T-helper 1 cell treated with Interleukin-12 subunit alpha and Interleukin-12 subunit beta and Interleukin-4 antibody, amounts not matched to agents 30 μg/mL and 1 μg/mL, for 36 hours (primary cell): ENCODE measurements around the gene SLC8A1.

ENCODE experiments used
- H3K27ac Mint-ChIP-seq: one replicate; pipeline ENCODE4 v1.8.0; 2021; ENCODE audit warnings: mild to moderate bottlenecking, mixed read lengths
- H3K27me3 Mint-ChIP-seq: one replicate; pipeline ENCODE4 v1.8.0; 2021; ENCODE audit warnings: low read depth, mixed read lengths
- H3K36me3 Mint-ChIP-seq: one replicate; pipeline ENCODE4 v1.8.0; 2021; ENCODE audit warnings: low read depth, mixed read lengths
- H3K4me1 Mint-ChIP-seq: one replicate; pipeline ENCODE4 v1.8.0; 2021; ENCODE audit warnings: low read depth, mixed read lengths
- H3K4me3 Mint-ChIP-seq: one replicate; pipeline ENCODE4 v1.8.0; 2021; ENCODE audit warnings: mild to moderate bottlenecking, moderate library complexity, mixed read lengths
- H3K9me3 Mint-ChIP-seq: one replicate; pipeline ENCODE4 v1.8.0; 2021; ENCODE audit warnings: mixed read lengths

Gene SLC8A1

GRCh38 chr2:40324656-40325055 lies 127.2 kb downstream of the SLC8A1 start:
- Mint-ChIP-seq H3K27ac (no peak overlapping the region), H3K27me3 (no peaks in the 10 kb centered on the region), H3K4me3 (no peak overlapping the region), H3K9me3 (no peaks in the 10 kb centered on the region), H3K36me3 (no peaks in the 10 kb centered on the region), H3K4me1 (no peaks in the 10 kb centered on the region)

GRCh38 chr2:40321822-40322221 lies 130.1 kb downstream of the SLC8A1 start:
- Mint-ChIP-seq H3K36me3 (no peaks in the 10 kb centered on the region), H3K4me3 (no peak overlapping the region), H3K27me3 (no peaks in the 10 kb centered on the region), H3K9me3 (no peaks in the 10 kb centered on the region), H3K4me1 (no peaks in the 10 kb centered on the region), H3K27ac (no peak overlapping the region)

DNA sequence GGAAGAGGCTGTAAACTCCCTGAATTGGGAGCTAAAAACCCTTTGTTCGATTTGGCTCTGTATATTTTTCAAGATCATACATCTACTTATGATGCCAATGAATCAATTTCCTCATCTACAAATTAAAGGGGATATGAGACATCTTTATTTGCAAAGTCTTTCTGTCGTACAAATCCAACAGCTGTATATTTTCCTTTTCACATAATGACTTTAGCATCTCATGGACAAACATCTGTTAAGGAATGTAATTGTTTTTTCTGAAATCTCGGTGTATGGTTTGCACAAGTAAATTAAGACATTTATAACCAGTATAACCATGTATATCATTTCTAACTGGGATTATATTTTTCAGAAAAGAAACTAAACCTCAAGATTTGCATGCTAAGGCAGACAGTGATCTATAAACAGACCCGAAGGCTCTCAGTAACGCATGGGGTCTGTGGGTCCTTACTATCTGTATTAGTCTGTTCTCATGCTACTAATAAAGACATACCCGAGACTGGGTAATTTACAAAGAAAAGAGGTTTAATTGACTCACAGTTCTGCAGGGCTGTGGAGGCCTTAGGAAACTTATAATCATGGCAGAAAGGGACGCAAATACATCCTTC lies 130.8 kb downstream of the SLC8A1 start:
- Mint-ChIP-seq H3K36me3 (no peaks in the 10 kb centered on the region), H3K4me1 (no peaks in the 10 kb centered on the region), H3K27me3 (no peaks in the 10 kb centered on the region), H3K9me3 (peaks cover 3% of the 10 kb centered on the region), H3K4me3 (no peak overlapping the region), H3K27ac (no peak overlapping the region)

- Mint-ChIP-seq H3K4me1 (no peaks in the 10 kb centered on the region), H3K36me3 (no peaks in the 10 kb centered on the region), H3K27me3 (no peaks in the 10 kb centered on the region), H3K27ac (no peak overlapping the region), H3K4me3 (no peak overlapping the region), H3K9me3 (peaks cover 3% of the 10 kb centered on the region)
Measured at GRCh38 chr2:40318921-40319320, 133.0 kb downstream of the SLC8A1 start.

GRCh38 chr2:40317761-40318160 lies 134.1 kb downstream of the SLC8A1 start:
- no peaks in the 10 kb centered on the region for H3K4me1 Mint-ChIP-seq

DNA sequence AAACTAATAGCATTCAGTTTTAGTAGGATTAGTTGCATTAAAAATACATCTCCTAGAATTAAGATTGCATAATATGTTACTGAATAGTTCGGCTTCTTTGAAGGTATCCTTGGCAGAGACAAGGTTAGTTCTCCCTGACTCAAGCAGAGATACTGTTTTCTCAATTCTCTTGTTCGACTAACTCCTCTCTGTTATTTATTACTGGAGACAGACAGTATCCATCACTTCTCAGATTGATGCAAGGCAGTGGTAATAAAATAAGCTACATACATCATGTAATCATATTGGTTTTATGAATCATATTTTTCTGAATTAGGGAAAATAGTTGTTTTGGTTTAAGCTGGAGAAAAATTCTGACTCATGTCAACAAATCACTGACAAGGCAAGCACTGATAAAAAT lies 134.8 kb downstream of the SLC8A1 start:
- Mint-ChIP-seq H3K27ac (no peak overlapping the region), H3K27me3 (no peaks in the 10 kb centered on the region), H3K36me3 (no peaks in the 10 kb centered on the region), H3K4me1 (no peaks in the 10 kb centered on the region), H3K4me3 (no peak overlapping the region), H3K9me3 (peaks cover 3% of the 10 kb centered on the region)

More at GRCh38 chr2:40317761-40318160, 134.1 kb downstream of the SLC8A1 start:
- H3K36me3 Mint-ChIP-seq: no peaks in the 10 kb centered on the region
- peaks cover 3% of the 10 kb centered on the region for H3K9me3 Mint-ChIP-seq
- H3K27me3 Mint-ChIP-seq: no peaks in the 10 kb centered on the region
- no peak overlapping the region for H3K4me3 Mint-ChIP-seq
- H3K27ac Mint-ChIP-seq: no peak overlapping the region

GRCh38 chr2:40316620-40317019 lies 135.3 kb downstream of the SLC8A1 start:
- Mint-ChIP-seq H3K36me3 (no peaks in the 10 kb centered on the region), H3K9me3 (peaks cover 3% of the 10 kb centered on the region), H3K27ac (no peak overlapping the region), H3K4me3 (no peak overlapping the region), H3K4me1 (no peaks in the 10 kb centered on the region), H3K27me3 (no peaks in the 10 kb centered on the region)

DNA sequence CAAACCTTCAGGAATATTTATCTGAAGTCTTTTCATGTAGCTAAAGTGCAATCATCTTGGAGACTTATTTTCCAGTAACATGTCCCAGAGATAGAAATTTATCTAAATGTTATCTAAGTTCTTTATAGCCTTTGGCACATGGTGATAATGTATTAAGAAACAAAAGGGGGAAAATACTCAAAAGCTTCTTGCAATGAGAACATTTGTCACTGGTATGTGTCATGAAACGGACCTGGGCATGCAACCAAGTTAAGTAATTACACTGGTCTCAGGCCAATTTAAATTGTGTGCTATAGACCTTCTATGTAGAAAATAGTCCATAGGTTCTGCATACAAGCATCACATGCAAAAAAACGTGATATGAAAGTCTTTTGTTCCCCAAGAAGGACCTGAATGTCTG lies 136.2 kb downstream of the SLC8A1 start:
- H3K27me3 Mint-ChIP-seq: no peaks in the 10 kb centered on the region
- no peaks in the 10 kb centered on the region for H3K4me1 Mint-ChIP-seq
- no peak overlapping the region for H3K4me3 Mint-ChIP-seq
- H3K9me3 Mint-ChIP-seq: peaks cover 3% of the 10 kb centered on the region
- H3K36me3 Mint-ChIP-seq: no peaks in the 10 kb centered on the region
- H3K27ac Mint-ChIP-seq: no peak overlapping the region

DNA sequence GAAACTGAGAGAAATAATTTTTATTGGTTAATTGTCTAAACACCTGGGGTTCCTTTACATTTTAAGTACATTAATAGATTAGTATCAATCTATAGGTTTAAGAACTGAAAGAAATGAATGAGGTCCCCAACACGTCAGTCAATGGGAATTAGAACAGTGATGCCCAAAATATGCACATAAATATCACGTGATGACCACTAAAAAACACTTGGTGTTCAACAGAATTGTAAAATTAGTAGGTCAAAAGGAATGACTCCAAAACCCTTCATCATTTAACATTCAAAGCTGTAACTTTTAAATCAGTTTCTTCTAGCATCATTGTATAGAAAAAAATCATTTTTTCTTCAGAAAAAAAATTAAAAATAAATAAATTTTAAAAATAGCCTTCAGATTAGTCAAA lies 140.9 kb downstream of the SLC8A1 start:
- Mint-ChIP-seq H3K9me3 (no peaks in the 10 kb centered on the region), H3K27me3 (no peaks in the 10 kb centered on the region), H3K27ac (no peak overlapping the region), H3K4me1 (peaks cover 2% of the 10 kb centered on the region), H3K36me3 (no peaks in the 10 kb centered on the region), H3K4me3 (no peak overlapping the region)

DNA sequence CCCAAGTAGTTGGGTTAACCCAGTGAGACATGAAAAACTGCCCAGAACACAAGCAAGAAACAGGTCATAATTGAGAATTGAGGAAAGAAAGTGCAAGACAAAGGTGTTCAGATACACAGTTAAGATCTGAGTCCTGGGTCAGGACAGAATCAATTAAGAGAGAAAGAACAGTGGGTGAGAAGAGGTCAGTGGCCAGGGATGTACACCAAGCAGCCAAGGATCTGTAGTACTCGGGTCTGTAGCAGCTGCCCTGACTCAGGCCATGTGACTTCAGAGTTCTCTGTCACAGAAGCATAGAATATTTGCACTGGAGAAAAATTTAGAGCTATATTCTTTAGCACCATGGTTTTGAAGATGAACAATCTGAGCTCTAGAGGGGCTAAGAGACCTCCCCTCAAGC lies 141.6 kb downstream of the SLC8A1 start:
- no peaks in the 10 kb centered on the region for H3K27me3 Mint-ChIP-seq
- H3K9me3 Mint-ChIP-seq: no peaks in the 10 kb centered on the region
- H3K27ac Mint-ChIP-seq: no peak overlapping the region
- H3K4me3 Mint-ChIP-seq: no peak overlapping the region
- peaks cover 2% of the 10 kb centered on the region for H3K4me1 Mint-ChIP-seq
- no peaks in the 10 kb centered on the region for H3K36me3 Mint-ChIP-seq

GRCh38 chr2:40304340-40304739 lies 147.6 kb downstream of the SLC8A1 start:
- Mint-ChIP-seq H3K4me1 (peaks cover 2% of the 10 kb centered on the region), H3K27me3 (no peaks in the 10 kb centered on the region), H3K36me3 (no peaks in the 10 kb centered on the region), H3K27ac (no peak overlapping the region), H3K4me3 (no peak overlapping the region), H3K9me3 (no peaks in the 10 kb centered on the region)

GRCh38 chr2:40303746-40304145 lies 148.1 kb downstream of the SLC8A1 start:
- H3K4me1 Mint-ChIP-seq: peaks cover 2% of the 10 kb centered on the region
- H3K27me3 Mint-ChIP-seq: no peaks in the 10 kb centered on the region
- no peaks in the 10 kb centered on the region for H3K36me3 Mint-ChIP-seq
- no peaks in the 10 kb centered on the region for H3K9me3 Mint-ChIP-seq
- no peak overlapping the region for H3K27ac Mint-ChIP-seq
- H3K4me3 Mint-ChIP-seq: no peak overlapping the region

GRCh38 chr2:40302751-40303325 lies 149.1 kb downstream of the SLC8A1 start:
- Mint-ChIP-seq H3K4me3 (no peak overlapping the region), H3K27me3 (no peaks in the 10 kb centered on the region), H3K9me3 (no peaks in the 10 kb centered on the region), H3K36me3 (no peaks in the 10 kb centered on the region), H3K27ac (no peak overlapping the region), H3K4me1 (no peaks in the 10 kb centered on the region)

- H3K27ac Mint-ChIP-seq: no peak overlapping the region
- H3K36me3 Mint-ChIP-seq: no peaks in the 10 kb centered on the region
- no peaks in the 10 kb centered on the region for H3K4me1 Mint-ChIP-seq
- H3K9me3 Mint-ChIP-seq: no peaks in the 10 kb centered on the region
- H3K27me3 Mint-ChIP-seq: no peaks in the 10 kb centered on the region
- H3K4me3 Mint-ChIP-seq: no peak overlapping the region
Measured at GRCh38 chr2:40300391-40300790, 151.5 kb downstream of the SLC8A1 start.

GRCh38 chr2:40299781-40300180 lies 152.1 kb downstream of the SLC8A1 start:
- Mint-ChIP-seq H3K4me3 (no peak overlapping the region), H3K9me3 (no peaks in the 10 kb centered on the region), H3K27ac (no peak overlapping the region), H3K27me3 (no peaks in the 10 kb centered on the region), H3K4me1 (no peaks in the 10 kb centered on the region), H3K36me3 (no peaks in the 10 kb centered on the region)

- Mint-ChIP-seq H3K36me3 (no peaks in the 10 kb centered on the region), H3K27me3 (no peaks in the 10 kb centered on the region), H3K9me3 (no peaks in the 10 kb centered on the region), H3K4me3 (no peak overlapping the region), H3K4me1 (no peaks in the 10 kb centered on the region), H3K27ac (no peak overlapping the region)
Measured at GRCh38 chr2:40299173-40299572, 152.7 kb downstream of the SLC8A1 start.
